ENCODE results near the gene FAM83C.

FAM83C gene

GRCh38 chr20:35284267-35284991 lies 7.8 kb downstream of the FAM83C start, which contains the start of gene EIF6:
TSS of gene EIF6 (minus strand) at chr20:35284772. CDS start at chr20:35284487, 285 bp downstream.
- peak within 1 kb of the TSS; percentile 71 for H2AFZ ChIP-seq (ENCODE audit: low read depth, low read length)
- TF ChIP-seq CTCF (IDR thresholded peaks at IDR 0.05; ENCODE audit: low read depth, low read length) (no peak), EZH2phosphoT487 (IDR thresholded peaks at IDR 0.05; ENCODE audit: low read depth) (no peak)
- H3K36me3 ChIP-seq (replicated peaks; ENCODE audit: low read depth, low read length), result peaks cover 23% of the 10 kb centered on the region
- peak within 1 kb of the TSS; percentile 72 for H3K4me2 ChIP-seq (ENCODE audit: low read length)
- H3K9me3 ChIP-seq (ENCODE audit: insufficient read depth, low read length), result no peaks in the 10 kb centered on the region
- peaks cover 39% of the 10 kb centered on the region for H3K79me2 ChIP-seq (ENCODE audit: low read length)
- H3K27me3 ChIP-seq (ENCODE audit: low read depth, low read length), result no peaks in the 10 kb centered on the region
- H3K4me3 ChIP-seq (ENCODE audit: low read length), result peak within 1 kb of the TSS; percentile 79
- peak within 1 kb of the TSS; percentile 53 for H3K27ac ChIP-seq (ENCODE audit: low read length)
- H3K9ac ChIP-seq (ENCODE audit: low read length), result peak within 1 kb of the TSS; percentile 78
- H4K20me1 ChIP-seq (ENCODE audit: insufficient read depth, low read length), result peaks cover 6% of the 10 kb centered on the region; the same call in 1 of the 2 replicates
- peaks cover 24% of the 10 kb centered on the region for H3K4me1 ChIP-seq (ENCODE audit: low read length)

- no peak for TF ChIP-seq CTCF (IDR thresholded peaks at IDR 0.05; ENCODE audit: low read depth, low read length)
- no peak for TF ChIP-seq EZH2phosphoT487 (IDR thresholded peaks at IDR 0.05; ENCODE audit: low read depth)
- Histone ChIP-seq H3K9ac (ENCODE audit: low read length) (peak overlapping the region; percentile 78), H4K20me1 (ENCODE audit: insufficient read depth, low read length) (peaks cover 6% of the 10 kb centered on the region; the same call in 1 of the 2 replicates), H3K79me2 (ENCODE audit: low read length) (peaks cover 39% of the 10 kb centered on the region), H3K9me3 (ENCODE audit: insufficient read depth, low read length) (no peaks in the 10 kb centered on the region), H2AFZ (ENCODE audit: low read depth, low read length) (peak overlapping the region; percentile 71; the same call in 1 of the 2 replicates), H3K36me3 (replicated peaks; ENCODE audit: low read depth, low read length) (peaks cover 30% of the 10 kb centered on the region), H3K27ac (ENCODE audit: low read length) (peak overlapping the region; percentile 53), H3K27me3 (ENCODE audit: low read depth, low read length) (no peaks in the 10 kb centered on the region), H3K4me3 (ENCODE audit: low read length) (peak overlapping the region; percentile 79), H3K4me1 (ENCODE audit: low read length) (peaks cover 24% of the 10 kb centered on the region), H3K4me2 (ENCODE audit: low read length) (peak overlapping the region; percentile 72)
These were observed 8.6 kb downstream of the FAM83C start for GRCh38 chr20:35283441-35284266.

GRCh38 chr20:35281506-35282101 lies 10.6 kb downstream of the FAM83C start:
- Histone ChIP-seq H3K4me3 (ENCODE audit: low read length) (no peak overlapping the region), H4K20me1 (ENCODE audit: insufficient read depth, low read length) (peaks cover 6% of the 10 kb centered on the region; the same call in 1 of the 2 replicates), H3K9me3 (ENCODE audit: insufficient read depth, low read length) (no peaks in the 10 kb centered on the region), H2AFZ (ENCODE audit: low read depth, low read length) (no peak overlapping the region), H3K4me2 (ENCODE audit: low read length) (no peak overlapping the region), H3K27ac (ENCODE audit: low read length) (no peak overlapping the region), H3K4me1 (ENCODE audit: low read length) (peaks cover 33% of the 10 kb centered on the region), H3K27me3 (ENCODE audit: low read depth, low read length) (no peaks in the 10 kb centered on the region), H3K9ac (ENCODE audit: low read length) (no peak overlapping the region), H3K36me3 (replicated peaks; ENCODE audit: low read depth, low read length) (peaks cover 41% of the 10 kb centered on the region), H3K79me2 (ENCODE audit: low read length) (peaks cover 47% of the 10 kb centered on the region)
- no peak for TF ChIP-seq EZH2phosphoT487 (IDR thresholded peaks at IDR 0.05; ENCODE audit: low read depth)
- no peak for TF ChIP-seq CTCF (IDR thresholded peaks at IDR 0.05; ENCODE audit: low read depth, low read length)

Measured in OCI-LY3 (cell line).